ENCODE data around the gene SRXN1. TPM values are rescaled to one million over a fixed set of nuclear protein-coding genes. Genes with fewer than 3 reads are reported as not detected.

Gene SRXN1
- total and polyA plus RNA-seq, 9 donors = 12.0 to 34.2 (median 25.1) TPM

DNA sequence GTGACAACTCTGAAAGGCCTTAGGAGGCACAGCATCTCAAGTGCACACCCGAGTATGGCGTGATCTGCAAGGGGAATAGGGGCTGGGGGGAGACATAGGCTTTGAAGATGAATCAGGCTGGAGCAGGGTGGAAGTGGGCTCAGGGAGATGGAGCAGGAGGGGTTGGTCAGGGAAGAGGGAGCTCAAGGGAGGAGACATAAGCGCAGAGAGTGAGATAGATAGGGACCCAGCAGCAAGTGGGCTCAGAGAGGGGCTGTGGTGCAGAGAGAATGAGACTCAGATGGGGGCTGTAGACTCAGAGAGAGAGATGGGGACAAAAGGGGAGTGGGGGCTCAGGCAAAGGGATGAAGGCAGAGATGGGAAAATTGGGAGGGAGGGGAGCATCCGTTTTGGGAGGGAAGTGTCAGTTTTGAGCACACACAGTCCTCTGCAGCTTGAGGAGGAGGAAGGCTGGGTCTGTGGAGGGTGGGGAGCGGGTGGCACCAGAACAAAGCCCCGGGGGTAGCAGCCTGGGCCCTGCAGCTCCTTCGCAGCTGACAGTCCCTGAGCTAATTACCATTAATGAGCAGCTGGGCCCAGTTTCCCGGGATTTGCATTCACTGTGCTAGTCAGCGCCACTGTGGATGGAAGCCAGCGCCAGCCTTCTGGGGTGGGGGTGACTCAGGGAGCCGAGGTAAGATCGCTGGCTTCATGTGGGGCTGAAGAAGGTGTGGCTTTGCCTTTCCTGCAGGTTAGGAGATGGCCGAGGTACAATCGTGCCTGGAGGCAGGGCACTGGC lies 18.7 kb downstream of the SRXN1 start:
- H3K36me3 ChIP-seq = no peaks in the 10 kb centered on the region
- no peak overlapping the region for H3K27ac ChIP-seq
- no peaks in the 10 kb centered on the region for H3K9me3 ChIP-seq
- TF ChIP-seq, protein P1, sequence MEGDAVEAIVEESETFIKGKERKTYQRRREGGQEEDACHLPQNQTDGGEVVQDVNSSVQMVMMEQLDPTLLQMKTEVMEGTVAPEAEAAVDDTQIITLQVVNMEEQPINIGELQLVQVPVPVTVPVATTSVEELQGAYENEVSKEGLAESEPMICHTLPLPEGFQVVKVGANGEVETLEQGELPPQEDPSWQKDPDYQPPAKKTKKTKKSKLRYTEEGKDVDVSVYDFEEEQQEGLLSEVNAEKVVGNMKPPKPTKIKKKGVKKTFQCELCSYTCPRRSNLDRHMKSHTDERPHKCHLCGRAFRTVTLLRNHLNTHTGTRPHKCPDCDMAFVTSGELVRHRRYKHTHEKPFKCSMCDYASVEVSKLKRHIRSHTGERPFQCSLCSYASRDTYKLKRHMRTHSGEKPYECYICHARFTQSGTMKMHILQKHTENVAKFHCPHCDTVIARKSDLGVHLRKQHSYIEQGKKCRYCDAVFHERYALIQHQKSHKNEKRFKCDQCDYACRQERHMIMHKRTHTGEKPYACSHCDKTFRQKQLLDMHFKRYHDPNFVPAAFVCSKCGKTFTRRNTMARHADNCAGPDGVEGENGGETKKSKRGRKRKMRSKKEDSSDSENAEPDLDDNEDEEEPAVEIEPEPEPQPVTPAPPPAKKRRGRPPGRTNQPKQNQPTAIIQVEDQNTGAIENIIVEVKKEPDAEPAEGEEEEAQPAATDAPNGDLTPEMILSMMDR (IDR thresholded peaks at IDR 0.05) = no peak
- no peak for TF ChIP-seq POLR2A (IDR thresholded peaks at IDR 0.05)
- no peak for TF ChIP-seq EP300 (IDR thresholded peaks at IDR 0.05)
- 59 to 64% (median 61%) methylated on average over 14 of the region's 14 CpGs for WGBS, 3 donors
- no peaks in the 10 kb centered on the region for H3K27me3 ChIP-seq
- no peaks in the 10 kb centered on the region for H3K4me1 ChIP-seq (ENCODE audit: insufficient read depth)
- no peak overlapping the region for H3K4me3 ChIP-seq
- no peak for DNase-seq
- intact Hi-C loops (cut with DNase I) = no loop called here

DNA sequence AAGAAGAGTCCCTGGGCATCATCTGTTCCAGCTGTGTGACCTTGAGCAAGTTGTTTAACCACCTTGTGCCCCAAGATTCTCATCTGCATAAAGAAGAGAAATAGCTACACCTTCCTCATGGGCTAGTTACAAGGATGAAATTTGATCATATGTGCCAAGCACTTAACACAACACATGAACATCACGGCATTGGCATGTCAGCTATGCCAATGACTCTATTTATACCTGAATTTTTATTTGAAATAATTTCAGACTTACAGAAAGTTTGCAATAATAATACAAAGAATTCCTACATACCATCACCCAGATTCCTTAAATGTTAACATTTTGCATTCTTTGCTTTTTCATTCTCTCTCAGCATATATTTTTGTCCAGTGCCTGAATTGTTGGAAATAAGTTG lies 21.9 kb downstream of the SRXN1 start:
- Histone ChIP-seq H3K9me3 (no peaks in the 10 kb centered on the region), H3K36me3 (no peaks in the 10 kb centered on the region), H3K4me1 (ENCODE audit: insufficient read depth) (no peaks in the 10 kb centered on the region), H3K4me3 (no peak overlapping the region), H3K27me3 (no peaks in the 10 kb centered on the region), H3K27ac (no peak overlapping the region)
- TF ChIP-seq, protein P1 (IDR thresholded peaks at IDR 0.05) = no peak
- no peak for TF ChIP-seq POLR2A (IDR thresholded peaks at IDR 0.05)
- TF ChIP-seq EP300 (IDR thresholded peaks at IDR 0.05) = no peak
- intact Hi-C loops (cut with DNase I) = no loop called here
- WGBS, 3 donors = 50 to 68% (median 58%) methylated on average over 1 of the region's 1 CpG
- DNase-seq = no peak

GRCh38 chr20:626579-626978 lies 26.4 kb downstream of the SRXN1 start:
- H3K4me1 ChIP-seq (ENCODE audit: insufficient read depth) = no peaks in the 10 kb centered on the region
- no peak overlapping the region for H3K27ac ChIP-seq
- H3K36me3 ChIP-seq = no peaks in the 10 kb centered on the region
- H3K27me3 ChIP-seq = no peaks in the 10 kb centered on the region
- H3K9me3 ChIP-seq = no peaks in the 10 kb centered on the region
- intact Hi-C loops (cut with DNase I) = no loop called here
- no peak for DNase-seq
- H3K4me3 ChIP-seq = no peak overlapping the region
- WGBS, 3 donors = 79 to 88% (median 82%) methylated on average over 2 of the region's 2 CpGs
- TF ChIP-seq, protein P1 (IDR thresholded peaks at IDR 0.05) = no peak
- TF ChIP-seq POLR2A (IDR thresholded peaks at IDR 0.05) (no peak), EP300 (IDR thresholded peaks at IDR 0.05) (no peak)

- Histone ChIP-seq H3K4me3 (no peak overlapping the region), H3K9me3 (no peaks in the 10 kb centered on the region), H3K27ac (no peak overlapping the region), H3K27me3 (no peaks in the 10 kb centered on the region), H3K4me1 (ENCODE audit: insufficient read depth) (no peaks in the 10 kb centered on the region), H3K36me3 (no peaks in the 10 kb centered on the region)
- 82 to 93% (median 89%) methylated on average over 4 of the region's 4 CpGs for WGBS, 3 donors
- TF ChIP-seq EP300 (IDR thresholded peaks at IDR 0.05) = no peak
- no peak for TF ChIP-seq POLR2A (IDR thresholded peaks at IDR 0.05)
- TF ChIP-seq, protein P1 (IDR thresholded peaks at IDR 0.05) = no peak
- DNase-seq = no peak
- intact Hi-C loops (cut with DNase I) = no loop called here
Measured at GRCh38 chr20:625360-625932, 27.6 kb downstream of the SRXN1 start.
